GM23338 (cell line): ENCODE data around the gene CYTH1. TPM values are rescaled to one million over a fixed set of nuclear protein-coding genes. Genes with fewer than 3 reads are reported as not detected.

ENCODE experiments used
- ATAC-seq: fragments of 200-7000 bp; cut with Tn5 transposase; 3 replicates; pipeline ENCODE4 v1.9.1; 2020
- DNase-seq: peaks from one replicate; pipeline ENCODE4 v3.0.0-alpha.2; 2015; ENCODE audit warnings: low spot score
- H2AFZ ChIP-seq: fragments of 200-600 bp; sonication (generic); 2 replicates; pipeline ENCODE4 v1.8.0; 2016; ENCODE audit warnings: antibody characterized with exemption, mild to moderate bottlenecking, moderate library complexity
- H3F3A ChIP-seq: fragments of 200-600 bp; sonication (generic); replicated peaks from 2 replicates; pipeline ENCODE4 v1.8.0; 2017; ENCODE audit warnings: antibody characterized with exemption, mixed run types, low read depth
- H3K27ac ChIP-seq: fragments of 200-600 bp; sonication (generic); 2 replicates; pipeline ENCODE4 v1.6.1; 2016; ENCODE audit warnings: low read depth
- H3K27me3 ChIP-seq: fragments of 200-600 bp; sonication (generic); 2 replicates; pipeline ENCODE4 v1.8.0; 2016; ENCODE audit warnings: mild to moderate bottlenecking, mixed run types, moderate library complexity; ENCODE audit not compliant: insufficient read depth
- H3K36me3 ChIP-seq: fragments of 200-600 bp; sonication (generic); 2 replicates; pipeline ENCODE4 v1.8.0; 2016; ENCODE audit warnings: mild to moderate bottlenecking; ENCODE audit not compliant: insufficient read depth
- H3K4me1 ChIP-seq: fragments of 200-600 bp; sonication (generic); 2 replicates; pipeline ENCODE4 v1.8.0; 2016; ENCODE audit warnings: mild to moderate bottlenecking, moderate library complexity; ENCODE audit not compliant: insufficient read depth
- H3K4me2 ChIP-seq: fragments of 200-600 bp; sonication (generic); 2 replicates; pipeline ENCODE4 v1.7.1; 2017; ENCODE audit warnings: mixed run types
- H3K4me3 ChIP-seq: fragments of 200-600 bp; sonication (generic); 2 replicates; pipeline ENCODE4 v1.6.1; 2016; ENCODE audit warnings: mixed run types
- H3K79me2 ChIP-seq: fragments of 200-600 bp; sonication (generic); replicated peaks from 2 replicates; pipeline ENCODE4 v1.8.0; 2017; ENCODE audit warnings: mild to moderate bottlenecking; ENCODE audit not compliant: insufficient read depth
- H3K9me2 ChIP-seq: fragments of 200-600 bp; sonication (generic); 2 replicates; pipeline ENCODE4 v1.8.0; 2017; ENCODE audit not compliant: insufficient read depth
- H4K20me1 ChIP-seq: fragments of 200-600 bp; sonication (generic); replicated peaks from 2 replicates; pipeline ENCODE4 v1.8.0; 2017; ENCODE audit warnings: mild to moderate bottlenecking; ENCODE audit not compliant: insufficient read depth
- H3K27ac Mint-ChIP-seq: 2 replicates; pipeline ENCODE4 v1.8.0; 2020; ENCODE audit warnings: inconsistent platforms, mild to moderate bottlenecking, moderate library complexity, mixed read lengths
- H3K27me3 Mint-ChIP-seq: 3 replicates; pipeline ENCODE4 v1.8.0; 2022; ENCODE audit warnings: low read depth, mild to moderate bottlenecking, moderate library complexity, mixed read lengths, inconsistent platforms; ENCODE audit not compliant: insufficient read depth, poor library complexity
- H3K36me3 Mint-ChIP-seq: 3 replicates; pipeline ENCODE4 v1.8.0; 2021; ENCODE audit warnings: low read depth, mild to moderate bottlenecking, inconsistent platforms, moderate library complexity, mixed read lengths
- H3K4me1 Mint-ChIP-seq: 3 replicates; pipeline ENCODE4 v1.8.0; 2020; ENCODE audit warnings: mild to moderate bottlenecking, inconsistent platforms, mixed read lengths
- H3K4me3 Mint-ChIP-seq: 3 replicates; pipeline ENCODE4 v1.8.0; 2021; ENCODE audit warnings: moderate library complexity, mild to moderate bottlenecking, inconsistent platforms, mixed read lengths
- H3K9me3 Mint-ChIP-seq: 3 replicates; pipeline ENCODE4 v1.8.0; 2020; ENCODE audit warnings: moderate library complexity, mild to moderate bottlenecking, inconsistent platforms, mixed read lengths
- CREB1 ChIP-seq: fragments of 250-450 bp; sonication (Bioruptor Pico); IDR thresholded peaks from 2 replicates; pipeline ENCODE4 v1.5.0; 2020; ENCODE audit warnings: low read depth, mild to moderate bottlenecking, moderate library complexity
- EZH2 ChIP-seq: fragments of 200-600 bp; sonication (generic); IDR thresholded peaks from one replicate; pipeline ENCODE4 v1.8.0; 2017; ENCODE audit warnings: antibody characterized with exemption, mild to moderate bottlenecking, low read depth; ENCODE audit not compliant: unreplicated experiment
- EZH2phosphoT487 ChIP-seq: fragments of 200-600 bp; sonication (generic); IDR thresholded peaks from one replicate; pipeline ENCODE4 v1.8.1; 2018; ENCODE audit warnings: antibody characterized with exemption; ENCODE audit not compliant: unreplicated experiment
- POLR2AphosphoS5 ChIP-seq: IDR thresholded peaks from 2 replicates; pipeline ENCODE4 v1.6.1; 2016; ENCODE audit warnings: antibody characterized with exemption, low read depth
- STAT1 ChIP-seq: IDR thresholded peaks from one replicate; pipeline ENCODE4 v1.6.1; 2016; ENCODE audit warnings: antibody characterized with exemption; ENCODE audit not compliant: unreplicated experiment
- ZNF331 ChIP-seq: fragments of 250-450 bp; sonication (Bioruptor Pico); IDR thresholded peaks from 2 replicates; pipeline ENCODE4 v1.5.0; 2020; ENCODE audit warnings: low read depth, mild to moderate bottlenecking, moderate library complexity
- polyA plus RNA-seq: library from polyadenylated mRNA; unstranded; fragments of >200 nt; fragmentation: Nextera tagmentation; extraction: Ambion mirVana; gene quantifications from 2 replicates; pipeline ENCODE4 v1.2.1, GENCODE V29; 2016
- total RNA-seq: library from RNA; depleted of rRNA; stranded (reverse); fragments of >200 nt; shearing (Covaris generic); gene quantifications from 2 replicates; pipeline ENCODE4 v1.2.3, GENCODE V29; 2014
- TF ChIP-seq, protein P1 (sequence below), 2 experiments: fragments of 200-600 bp in 1 of 2; sonication (generic) in 1 of 2; conservative IDR thresholded peaks; 2 replicates each; pipeline versions ENCODE4 v1.5.1 to v1.6.1; 2016 to 2017; ENCODE audit warnings: antibody characterized with exemption in 2 of 2, low read depth in 2 of 2, mild to moderate bottlenecking in 2 of 2, moderate library complexity in 1 of 2

Gene CYTH1
- total and polyA plus RNA-seq, 2 experiments from 2014 or later = 13.8 to 14.5 TPM

- Mint-ChIP-seq H3K9me3 (no peaks in the 10 kb centered on the region), H3K36me3 (peaks cover 9% of the 10 kb centered on the region), H3K27ac (no peak overlapping the region; the same call in 1 of the 2 replicates), H3K4me3 (no peak overlapping the region), H3K4me1 (peaks cover 14% of the 10 kb centered on the region), H3K27me3 (peaks cover 7% of the 10 kb centered on the region)
- no peak overlapping the region for H3K27ac ChIP-seq
- H3K4me3 ChIP-seq = no peak overlapping the region
- H3F3A ChIP-seq = peaks cover 5% of the 10 kb centered on the region; the same call in 1 of the 2 replicates
- H4K20me1 ChIP-seq = no peaks in the 10 kb centered on the region
- H3K79me2 ChIP-seq = no peaks in the 10 kb centered on the region
- no peak overlapping the region for H2AFZ ChIP-seq
- H3K4me1 ChIP-seq = peaks cover 6% of the 10 kb centered on the region
- TF ChIP-seq ZNF331 (CRISPR knock-in tag) (no peak), EZH2 (no peak), EZH2phosphoT487 (no peak), CREB1 (no peak)
- TF ChIP-seq, protein P1, sequence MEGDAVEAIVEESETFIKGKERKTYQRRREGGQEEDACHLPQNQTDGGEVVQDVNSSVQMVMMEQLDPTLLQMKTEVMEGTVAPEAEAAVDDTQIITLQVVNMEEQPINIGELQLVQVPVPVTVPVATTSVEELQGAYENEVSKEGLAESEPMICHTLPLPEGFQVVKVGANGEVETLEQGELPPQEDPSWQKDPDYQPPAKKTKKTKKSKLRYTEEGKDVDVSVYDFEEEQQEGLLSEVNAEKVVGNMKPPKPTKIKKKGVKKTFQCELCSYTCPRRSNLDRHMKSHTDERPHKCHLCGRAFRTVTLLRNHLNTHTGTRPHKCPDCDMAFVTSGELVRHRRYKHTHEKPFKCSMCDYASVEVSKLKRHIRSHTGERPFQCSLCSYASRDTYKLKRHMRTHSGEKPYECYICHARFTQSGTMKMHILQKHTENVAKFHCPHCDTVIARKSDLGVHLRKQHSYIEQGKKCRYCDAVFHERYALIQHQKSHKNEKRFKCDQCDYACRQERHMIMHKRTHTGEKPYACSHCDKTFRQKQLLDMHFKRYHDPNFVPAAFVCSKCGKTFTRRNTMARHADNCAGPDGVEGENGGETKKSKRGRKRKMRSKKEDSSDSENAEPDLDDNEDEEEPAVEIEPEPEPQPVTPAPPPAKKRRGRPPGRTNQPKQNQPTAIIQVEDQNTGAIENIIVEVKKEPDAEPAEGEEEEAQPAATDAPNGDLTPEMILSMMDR (conservative IDR thresholded peaks at IDR 0.05; ENCODE audit: low read depth in 2 of 2) = peak; percentile 54 to 59
- H3K27me3 ChIP-seq = no peaks in the 10 kb centered on the region
- DNase-seq (peak; percentile 68), ATAC-seq (peak; percentile 16; the same call in 1 of the 3 replicates)
- no peaks in the 10 kb centered on the region for H3K36me3 ChIP-seq
- H3K4me2 ChIP-seq = no peak overlapping the region
- H3K9me2 ChIP-seq = no peaks in the 10 kb centered on the region
These were observed 5.4 kb upstream of the CYTH1 start for GRCh38 chr17:78787444-78787843.

- Mint-ChIP-seq H3K9me3 (no peaks in the 10 kb centered on the region), H3K27me3 (peaks cover 9% of the 10 kb centered on the region), H3K36me3 (peaks cover 5% of the 10 kb centered on the region; the same call in 2 of the 3 replicates), H3K4me1 (peaks cover 10% of the 10 kb centered on the region), H3K27ac (peak overlapping the region; percentile 69; the same call in 1 of the 2 replicates), H3K4me3 (no peak overlapping the region)
- H3K4me1 ChIP-seq = peaks cover 9% of the 10 kb centered on the region
- no peak overlapping the region for H2AFZ ChIP-seq
- H3K4me3 ChIP-seq = no peak overlapping the region
- DNase-seq = peak; percentile 45
- H3K79me2 ChIP-seq = no peaks in the 10 kb centered on the region
- H3K27ac ChIP-seq = no peak overlapping the region; the same call in 1 of the 2 replicates
- TF ChIP-seq, protein P1 (conservative IDR thresholded peaks at IDR 0.05; ENCODE audit: low read depth in 2 of 2) = no peak
- no peak for TF ChIP-seq STAT1
- no peak for TF ChIP-seq POLR2AphosphoS5
- TF ChIP-seq EZH2 = no peak
- H4K20me1 ChIP-seq = no peaks in the 10 kb centered on the region
- no peaks in the 10 kb centered on the region for H3K36me3 ChIP-seq
- ATAC-seq = peak; percentile 10; the same call in 2 of the 3 replicates
- no peaks in the 10 kb centered on the region for H3K9me2 ChIP-seq
- H3F3A ChIP-seq = peaks cover 7% of the 10 kb centered on the region; the same call in 1 of the 2 replicates
- H3K4me2 ChIP-seq = no peak overlapping the region
- peaks cover 6% of the 10 kb centered on the region for H3K27me3 ChIP-seq
These were observed 3.6 kb upstream of the CYTH1 start for GRCh38 chr17:78785663-78786057.
